Right cardiac atrium (tissue), 5 donors: ENCODE data around the gene CXCL10. TPM values are rescaled to one million over a fixed set of nuclear protein-coding genes. Genes with fewer than 3 reads are reported as not detected.
A peak's percentile ranks its signal among the peaks of the same experiment; 100 is the strongest.

Source experiments
- ATAC-seq, 2 donors: fragments of 200-7000 bp; cut with Tn5 transposase; one replicate each; pipeline versions ENCODE4 v1.8.0 to v1.9.1; 2020; ENCODE audit warnings: moderate library complexity in 2 of 2, mild to moderate bottlenecking in 1 of 2
- DNase-seq, 3 donors: peaks; one replicate each; pipeline ENCODE4 v3.0.0-alpha.2; 2020
- H3K27ac ChIP-seq: one replicate; pipeline ENCODE4 v1.5.1; 2013; ENCODE audit warnings: mild to moderate bottlenecking, low read length, control low read depth, moderate library complexity
- H3K27me3 ChIP-seq: one replicate; pipeline ENCODE4 v1.6.1; 2013; ENCODE audit not compliant: control insufficient read depth, insufficient read depth
- H3K4me1 ChIP-seq: one replicate; pipeline ENCODE4 v1.6.1; 2013; ENCODE audit warnings: low read length; ENCODE audit not compliant: control insufficient read depth, insufficient read depth
- H3K4me3 ChIP-seq: one replicate; pipeline ENCODE4 v1.5.1; 2013; ENCODE audit warnings: low read length, control low read depth
- H3K9me3 ChIP-seq: one replicate; pipeline ENCODE4 v1.6.1; 2013; ENCODE audit warnings: low read length; ENCODE audit not compliant: control insufficient read depth
- WGBS: extraction: QIAGEN DNeasy Blood & Tissue Kit; methylation state at CpG from one replicate; pipeline ENCODE4 v1.1.7; 2013; 5-methylcytosine and 5-hydroxymethylcytosine counted together
- intact Hi-C, 4 donors: fragments of 100-400 bp; cut with DNase I; formaldehyde crosslinking; loops; one replicate each; pipeline versions ENCODE4 v1.11.0 to v1.14.0; 2022 to 2023
- polyA plus RNA-seq: library from polyadenylated mRNA; stranded (reverse); fragments of 200-250 nt; gene quantifications from one replicate; pipeline ENCODE4 v1.2.3, GENCODE V29; 2013
- total RNA-seq, 4 donors: library from RNA; stranded (reverse); fragmentation: NEBNext Ultra II Directional; extraction: Animal tissue kit (Norgen Biotek cat#: 25700); gene quantifications; one replicate each; pipeline ENCODE4 v1.2.1, GENCODE V29; 2021
- donor health status: healthy with polysubstance abuse.
- donor health status: DM: no; HTN: yes; CAD: no.
- donor health status: DM: no; HTN: no; CAD: no.
- donor health status: DM: no; HTN: yes; CAD: no; lungs with severe emphysema.
- donor health status: DM: yes; HTN: yes; CAD: no.

Gene CXCL10
- total and polyA plus RNA-seq, 5 donors = 0.18 to 0.46 (median 0.32) TPM; not detected in 2

GRCh38 chr4:76028350-76028765 is 5.1 kb upstream of the CXCL10 start:
- no peak for DNase-seq
- Histone ChIP-seq H3K27ac (no peak overlapping the region), H3K4me1 (no peaks in the 10 kb centered on the region), H3K4me3 (peak overlapping the region; percentile 46), H3K9me3 (no peaks in the 10 kb centered on the region), H3K27me3 (no peaks in the 10 kb centered on the region)
- intact Hi-C loops = no loop called here
- peak in 1 of 2 donors; percentile 21 for ATAC-seq
- WGBS = 16% methylated on average over 6 of the region's 6 CpGs

- no peak overlapping the region for H3K4me3 ChIP-seq
- 72% methylated on average over 4 of the region's 4 CpGs for WGBS
- no peak for DNase-seq
- no peak overlapping the region for H3K27ac ChIP-seq
- no peaks in the 10 kb centered on the region for H3K9me3 ChIP-seq
- no peaks in the 10 kb centered on the region for H3K27me3 ChIP-seq
- intact Hi-C loops = no loop called here
- no peaks in the 10 kb centered on the region for H3K4me1 ChIP-seq
- no peak for ATAC-seq
These were observed 768 bp upstream of the CXCL10 start for GRCh38 chr4:76024065-76024464.

- intact Hi-C loops = no loop called here
- no peaks in the 10 kb centered on the region for H3K4me1 ChIP-seq
- DNase-seq (no peak), ATAC-seq (no peak)
- H3K27ac ChIP-seq = no peak overlapping the region
- 79% methylated on average over 2 of the region's 2 CpGs for WGBS
- no peak overlapping the region for H3K4me3 ChIP-seq
- H3K9me3 ChIP-seq = no peaks in the 10 kb centered on the region
- H3K27me3 ChIP-seq = no peaks in the 10 kb centered on the region
These were observed 620 bp downstream of the CXCL10 start for GRCh38 chr4:76022677-76023076.

GRCh38 chr4:76022031-76022430 is 1.3 kb downstream of the CXCL10 start:
- Histone ChIP-seq H3K9me3 (no peaks in the 10 kb centered on the region), H3K4me3 (no peak overlapping the region), H3K27ac (no peak overlapping the region), H3K27me3 (no peaks in the 10 kb centered on the region), H3K4me1 (no peaks in the 10 kb centered on the region)
- ATAC-seq (no peak), DNase-seq (no peak)
- intact Hi-C loops = no loop called here
- 87% methylated on average over 4 of the region's 4 CpGs for WGBS

- intact Hi-C loops = no loop called here
- Histone ChIP-seq H3K4me1 (no peaks in the 10 kb centered on the region), H3K27ac (no peak overlapping the region), H3K27me3 (no peaks in the 10 kb centered on the region), H3K9me3 (no peaks in the 10 kb centered on the region), H3K4me3 (no peak overlapping the region)
- DNase-seq = no peak
- 87% methylated on average over 3 of the region's 3 CpGs for WGBS
- no peak for ATAC-seq
These were observed 6.1 kb downstream of the CXCL10 start for GRCh38 chr4:76017056-76017686.

- no peak for ATAC-seq
- intact Hi-C loops = no loop called here
- WGBS = 85% methylated on average over 2 of the region's 2 CpGs
- no peak overlapping the region for H3K4me3 ChIP-seq
- no peaks in the 10 kb centered on the region for H3K4me1 ChIP-seq
- no peaks in the 10 kb centered on the region for H3K27me3 ChIP-seq
- no peak overlapping the region for H3K27ac ChIP-seq
- no peak for DNase-seq
- no peaks in the 10 kb centered on the region for H3K9me3 ChIP-seq
These were observed 6.9 kb downstream of the CXCL10 start for GRCh38 chr4:76016393-76016792.

- intact Hi-C loops = no loop called here
- Histone ChIP-seq H3K9me3 (no peaks in the 10 kb centered on the region), H3K27me3 (no peaks in the 10 kb centered on the region), H3K4me3 (no peak overlapping the region), H3K4me1 (no peaks in the 10 kb centered on the region), H3K27ac (no peak overlapping the region)
- ATAC-seq (no peak), DNase-seq (no peak)
- 21% methylated on average over 1 of the region's 1 CpG for WGBS
These were observed 9.8 kb downstream of the CXCL10 start for GRCh38 chr4:76013540-76013939.

GRCh38 chr4:76012388-76012801 is 10.9 kb downstream of the CXCL10 start:
- H3K9me3 ChIP-seq = no peaks in the 10 kb centered on the region
- no peaks in the 10 kb centered on the region for H3K27me3 ChIP-seq
- 21% methylated on average over 1 of the region's 1 CpG for WGBS
- no peak for DNase-seq
- no peaks in the 10 kb centered on the region for H3K4me1 ChIP-seq
- ATAC-seq = peak in 1 of 2 donors; percentile 13
- no peak overlapping the region for H3K27ac ChIP-seq
- no peak overlapping the region for H3K4me3 ChIP-seq
- intact Hi-C loops = no loop called here

- 28% methylated on average over 13 of the region's 13 CpGs for WGBS
- intact Hi-C loops = no loop called here
These were observed 11.5 kb downstream of the CXCL10 start for GRCh38 chr4:76011700-76012387.

GRCh38 chr4:76011018-76011670 is 12.2 kb downstream of the CXCL10 start:
- no peaks in the 10 kb centered on the region for H3K9me3 ChIP-seq
- H3K4me1 ChIP-seq = no peaks in the 10 kb centered on the region
- H3K27me3 ChIP-seq = no peaks in the 10 kb centered on the region
- ATAC-seq (peak; percentile 11 to 35), DNase-seq (peak in 1 of 3 donors; percentile 32)
- intact Hi-C loops = no loop called here
- no peak overlapping the region for H3K4me3 ChIP-seq
- 97% methylated on average over 31 of the region's 31 CpGs for WGBS
- peak overlapping the region; percentile 9 for H3K27ac ChIP-seq

More at GRCh38 chr4:76011700-76012387, 11.5 kb downstream of the CXCL10 start:
- Histone ChIP-seq H3K4me1 (no peaks in the 10 kb centered on the region), H3K4me3 (peak overlapping the region; percentile 2), H3K9me3 (no peaks in the 10 kb centered on the region), H3K27me3 (no peaks in the 10 kb centered on the region), H3K27ac (peak overlapping the region; percentile 9)
- ATAC-seq (peak; percentile 72 to 79), DNase-seq (peak; percentile 27 to 50 (median 48))

- intact Hi-C loops = no loop called here
These were observed 12.7 kb downstream of the CXCL10 start for GRCh38 chr4:76010576-76010975.

More at GRCh38 chr4:76010576-76010975, 12.7 kb downstream of the CXCL10 start:
- ATAC-seq = no peak
- Histone ChIP-seq H3K9me3 (no peaks in the 10 kb centered on the region), H3K27me3 (no peaks in the 10 kb centered on the region), H3K4me1 (no peaks in the 10 kb centered on the region), H3K27ac (no peak overlapping the region), H3K4me3 (no peak overlapping the region)
- no peak for DNase-seq
- 98% methylated on average over 13 of the region's 13 CpGs for WGBS
